Smooth muscle cell (in vitro differentiated cells): ENCODE data around the gene ENDOV. TPM values are rescaled to one million over a fixed set of nuclear protein-coding genes. Genes with fewer than 3 reads are reported as not detected.

Experiments used
- DNase-seq: peaks from one replicate; lab custom pipeline; 2025; ENCODE audit not compliant: unreplicated experiment; lab: John Stamatoyannopoulos, UW
- H2AFZ ChIP-seq: fragments of 200-600 bp; sonication (generic); 2 replicates; pipeline ENCODE4 v1.6.0; 2016; ENCODE audit warnings: antibody characterized with exemption, low read depth, mild to moderate bottlenecking
- H3F3A ChIP-seq: fragments of 200-600 bp; sonication (generic); 2 replicates; pipeline ENCODE4 v1.6.0; 2017; ENCODE audit warnings: antibody characterized with exemption, low read depth
- H3K27ac ChIP-seq: fragments of 200-600 bp; sonication (generic); 2 replicates; pipeline ENCODE4 v1.5.1; 2016; ENCODE audit warnings: low read depth, mild to moderate bottlenecking
- H3K27me3 ChIP-seq: fragments of 200-600 bp; sonication (generic); 2 replicates; pipeline ENCODE4 v1.6.1; 2016; ENCODE audit warnings: low read depth, mild to moderate bottlenecking
- H3K36me3 ChIP-seq: fragments of 200-600 bp; sonication (generic); 2 replicates; pipeline ENCODE4 v1.5.1; 2016; ENCODE audit warnings: low read depth
- H3K4me1 ChIP-seq: fragments of 200-600 bp; sonication (generic); 2 replicates; pipeline ENCODE4 v1.5.1; 2016; ENCODE audit warnings: low read depth
- H3K4me2 ChIP-seq: fragments of 200-600 bp; sonication (generic); 2 replicates; pipeline ENCODE4 v1.6.0; 2016; ENCODE audit warnings: mild to moderate bottlenecking
- H3K4me3 ChIP-seq: fragments of 200-600 bp; sonication (generic); 2 replicates; pipeline ENCODE4 v1.5.1; 2016; ENCODE audit warnings: mild to moderate bottlenecking
- H3K79me2 ChIP-seq: fragments of 200-600 bp; sonication (generic); 2 replicates; pipeline ENCODE4 v1.6.0; 2016; ENCODE audit warnings: low read depth, mild to moderate bottlenecking
- H3K9ac ChIP-seq: fragments of 200-600 bp; sonication (generic); 2 replicates; pipeline ENCODE4 v1.6.0; 2016; ENCODE audit warnings: low read depth
- H3K9me3 ChIP-seq: fragments of 200-600 bp; sonication (generic); replicated peaks from 2 replicates; pipeline ENCODE4 v1.5.1; 2016; ENCODE audit warnings: low read depth
- H4K20me1 ChIP-seq: fragments of 200-600 bp; sonication (generic); 2 replicates; pipeline ENCODE4 v1.6.0; 2016; ENCODE audit warnings: low read depth
- WGBS: methylation state at CpG from one replicate; pipeline ENCODE4 v1.1.7; 2016; ENCODE audit warnings: low lambda C conversion rate; 5-methylcytosine and 5-hydroxymethylcytosine counted together
- polyA plus RNA-seq: library from polyadenylated mRNA; unstranded; fragments of >200 nt; fragmentation: Nextera tagmentation; extraction: Ambion mirVana; gene quantifications from 2 replicates; pipeline ENCODE4 v1.2.1, GENCODE V29; 2016
- total RNA-seq: library from RNA; depleted of rRNA; stranded (reverse); fragments of >200 nt; gene quantifications from 2 replicates; pipeline ENCODE4 v1.2.3, GENCODE V29; 2014
- TF ChIP-seq, protein P1 (sequence below): fragments of 200-600 bp; sonication (generic); IDR thresholded peaks from 2 replicates; pipeline ENCODE4 v1.5.1; 2017; ENCODE audit warnings: borderline replicate concordance, mild to moderate bottlenecking, antibody characterized with exemption; ENCODE audit not compliant: insufficient read depth, poor library complexity, severe bottlenecking

Gene ENDOV
- total and polyA plus RNA-seq, 2 experiments from 2014 or later: 31.6 to 59.7 TPM

DNA sequence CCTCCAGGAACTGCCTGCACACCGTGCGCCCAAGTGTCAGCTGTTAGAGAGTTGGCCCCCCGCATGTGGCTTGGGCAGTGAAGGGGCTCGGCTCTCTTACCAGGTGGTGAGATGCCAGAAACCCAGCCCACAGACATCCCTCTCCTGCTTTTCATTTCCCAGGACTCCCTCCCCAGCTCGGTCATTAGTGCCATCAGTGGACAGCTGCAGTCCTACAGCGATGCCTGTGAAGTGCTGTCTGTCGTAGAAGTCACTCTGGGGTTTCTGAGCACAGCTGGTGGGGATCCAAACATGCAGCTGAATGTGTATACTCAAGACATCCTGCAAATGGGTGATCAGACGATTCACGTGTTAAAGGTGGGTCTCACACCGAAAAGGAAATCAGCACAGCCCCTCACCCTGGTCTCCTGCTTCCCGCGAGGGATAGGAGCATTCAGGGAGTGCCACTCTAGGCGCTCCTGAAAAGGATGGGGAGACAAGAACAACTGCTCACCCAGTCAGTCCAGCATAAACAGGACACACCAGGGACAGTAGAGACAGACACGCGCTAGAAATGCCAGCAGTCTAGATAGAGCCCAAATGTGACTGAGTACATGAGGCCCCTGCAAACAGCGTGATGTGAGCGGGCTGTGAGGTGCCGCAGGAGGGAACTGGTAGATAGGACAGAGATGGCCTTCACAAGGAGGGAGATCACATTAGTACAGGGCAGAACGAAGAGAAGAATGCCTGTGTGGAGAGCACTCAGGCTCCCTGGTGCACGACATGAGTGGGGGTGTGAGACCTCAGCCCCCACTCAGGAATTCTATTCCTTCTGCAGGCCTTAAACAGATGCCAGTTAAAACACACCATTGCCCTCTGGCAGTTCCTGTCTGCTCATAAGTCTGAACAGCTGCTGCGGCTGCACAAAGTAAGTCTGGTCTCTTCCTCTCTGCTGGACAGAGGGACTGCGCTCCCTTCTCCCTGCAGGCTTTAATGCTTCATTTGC lies 25.7 kb upstream of the ENDOV start:
- DNase-seq: no peak
- no peak overlapping the region for H3K27ac ChIP-seq
- H3K4me1 ChIP-seq: no peaks in the 10 kb centered on the region
- H3K4me3 ChIP-seq: no peak overlapping the region
- no peak overlapping the region for H3K9ac ChIP-seq
- H3K27me3 ChIP-seq: no peaks in the 10 kb centered on the region
- H2AFZ ChIP-seq: no peak overlapping the region
- no peak overlapping the region for H3K4me2 ChIP-seq
- no peaks in the 10 kb centered on the region for H3K9me3 ChIP-seq
- TF ChIP-seq, protein P1, sequence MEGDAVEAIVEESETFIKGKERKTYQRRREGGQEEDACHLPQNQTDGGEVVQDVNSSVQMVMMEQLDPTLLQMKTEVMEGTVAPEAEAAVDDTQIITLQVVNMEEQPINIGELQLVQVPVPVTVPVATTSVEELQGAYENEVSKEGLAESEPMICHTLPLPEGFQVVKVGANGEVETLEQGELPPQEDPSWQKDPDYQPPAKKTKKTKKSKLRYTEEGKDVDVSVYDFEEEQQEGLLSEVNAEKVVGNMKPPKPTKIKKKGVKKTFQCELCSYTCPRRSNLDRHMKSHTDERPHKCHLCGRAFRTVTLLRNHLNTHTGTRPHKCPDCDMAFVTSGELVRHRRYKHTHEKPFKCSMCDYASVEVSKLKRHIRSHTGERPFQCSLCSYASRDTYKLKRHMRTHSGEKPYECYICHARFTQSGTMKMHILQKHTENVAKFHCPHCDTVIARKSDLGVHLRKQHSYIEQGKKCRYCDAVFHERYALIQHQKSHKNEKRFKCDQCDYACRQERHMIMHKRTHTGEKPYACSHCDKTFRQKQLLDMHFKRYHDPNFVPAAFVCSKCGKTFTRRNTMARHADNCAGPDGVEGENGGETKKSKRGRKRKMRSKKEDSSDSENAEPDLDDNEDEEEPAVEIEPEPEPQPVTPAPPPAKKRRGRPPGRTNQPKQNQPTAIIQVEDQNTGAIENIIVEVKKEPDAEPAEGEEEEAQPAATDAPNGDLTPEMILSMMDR: no peak
- 94% methylated on average over 22 of the region's 22 CpGs for WGBS
- peaks cover 4% of the 10 kb centered on the region for H3K36me3 ChIP-seq
- no peaks in the 10 kb centered on the region for H3F3A ChIP-seq
- no peaks in the 10 kb centered on the region for H3K79me2 ChIP-seq
- H4K20me1 ChIP-seq: no peaks in the 10 kb centered on the region

DNA sequence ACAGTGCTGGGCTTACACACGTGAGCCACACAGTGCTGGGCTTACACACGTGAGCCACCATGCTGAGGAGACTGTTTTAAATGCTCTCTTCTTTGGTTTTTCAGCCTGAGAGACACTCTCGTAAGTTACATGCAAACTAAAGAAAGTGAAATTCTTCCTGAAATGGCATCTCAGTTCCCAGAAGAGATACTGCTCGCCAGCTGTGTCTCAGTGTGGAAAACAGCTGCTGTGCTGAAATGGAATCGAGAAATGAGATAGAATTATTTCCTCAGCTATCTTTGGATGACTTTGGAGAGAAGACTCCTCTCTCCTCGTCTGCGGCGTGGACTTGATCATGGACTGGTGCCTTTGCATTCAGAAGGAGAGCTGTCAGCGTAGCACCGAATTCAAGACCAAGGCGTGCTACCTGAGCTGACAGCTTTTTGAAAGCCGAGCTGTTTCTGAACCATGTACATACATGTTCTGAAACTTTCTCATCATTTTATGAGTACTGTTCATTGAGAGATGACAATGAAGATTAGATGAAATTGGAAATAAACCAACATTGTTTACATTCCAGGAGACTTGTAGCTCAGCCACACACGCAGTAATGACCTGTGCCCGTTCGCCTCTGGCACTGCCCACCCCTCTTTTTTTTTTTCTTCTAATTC lies 21.6 kb upstream of the ENDOV start:
- H2AFZ ChIP-seq: no peak overlapping the region
- H3F3A ChIP-seq: no peaks in the 10 kb centered on the region
- H3K9ac ChIP-seq: no peak overlapping the region
- no peaks in the 10 kb centered on the region for H3K27me3 ChIP-seq
- H3K4me2 ChIP-seq: no peak overlapping the region
- H4K20me1 ChIP-seq: no peaks in the 10 kb centered on the region
- WGBS: 97% methylated on average over 15 of the region's 15 CpGs
- H3K4me1 ChIP-seq: no peaks in the 10 kb centered on the region
- no peaks in the 10 kb centered on the region for H3K9me3 ChIP-seq
- peaks cover 4% of the 10 kb centered on the region for H3K36me3 ChIP-seq
- no peak overlapping the region for H3K27ac ChIP-seq
- no peak overlapping the region for H3K4me3 ChIP-seq
- no peaks in the 10 kb centered on the region for H3K79me2 ChIP-seq
- DNase-seq: no peak
- TF ChIP-seq, protein P1: no peak

DNA sequence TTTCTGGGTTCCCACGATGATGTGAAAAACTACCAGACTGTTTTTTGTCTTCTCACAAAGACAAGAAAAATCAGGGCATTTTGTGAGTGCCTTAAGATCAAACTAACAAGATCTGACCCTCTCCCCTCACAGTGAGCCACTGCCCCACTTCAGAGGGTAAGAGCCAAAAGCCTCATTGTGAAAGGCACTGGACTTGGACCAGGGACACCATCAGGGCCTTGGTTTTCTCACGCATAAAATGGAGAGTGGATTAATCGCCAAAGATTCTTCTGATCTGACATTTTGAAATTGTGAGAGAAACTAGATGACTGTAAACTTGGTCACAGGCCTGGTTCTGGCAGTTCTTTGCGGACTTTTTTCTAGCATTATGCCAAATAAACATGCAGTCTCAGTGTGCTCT lies 21.0 kb upstream of the ENDOV start:
- WGBS: 97% methylated on average over 4 of the region's 4 CpGs
- Histone ChIP-seq H3K4me1 (no peaks in the 10 kb centered on the region), H3F3A (no peaks in the 10 kb centered on the region), H3K79me2 (no peaks in the 10 kb centered on the region), H4K20me1 (no peaks in the 10 kb centered on the region), H3K9ac (no peak overlapping the region), H3K9me3 (no peaks in the 10 kb centered on the region), H3K27ac (no peak overlapping the region), H3K4me2 (no peak overlapping the region), H2AFZ (no peak overlapping the region), H3K4me3 (no peak overlapping the region), H3K27me3 (no peaks in the 10 kb centered on the region), H3K36me3 (peaks cover 4% of the 10 kb centered on the region)
- TF ChIP-seq, protein P1: no peak
- DNase-seq: no peak
